ENCODE measurements around the gene TEX261.

- TF ChIP-seq POLR2AphosphoS5 (IDR thresholded peaks at IDR 0.05; ENCODE audit: insufficient read depth, low read depth, low read length) (no peak), CTCF (IDR thresholded peaks at IDR 0.05; ENCODE audit: extremely low read depth in 1 of 2, insufficient read depth in 1 of 2, low read depth in 1 of 2, low read length in 2 of 2) (no peak), POLR2A (IDR thresholded peaks at IDR 0.05; ENCODE audit: low read depth, low read length) (no peak), JUN (IDR thresholded peaks at IDR 0.05; ENCODE audit: borderline replicate concordance, insufficient read depth, insufficient read length, low read depth) (no peak), MYC (IDR thresholded peaks at IDR 0.05; ENCODE audit: low read depth, low read length) (no peak)
Measured at GRCh38 chr2:70985283-70985688, 9.4 kb downstream of the TEX261 start.

Data from endothelial cell of umbilical vein (primary cell).